Stimulated activated CD4-positive, alpha-beta T cell treated with anti-CD3 and anti-CD28 coated beads, Interleukin-15, amount 100 ng/mL, for 1 hour (primary cell): Measurements from ENCODE around the gene TTC19.
"Not testable (repeated sequence)": the region's sequence is repeated elsewhere in the genome, so short reads cannot be mapped to it uniquely, and the experiment has no call there.

Experiments used
- DNase-seq, 2 donors: peaks; one replicate each; pipeline ENCODE4 v3.0.0-alpha.2; 2020; ENCODE audit warnings: low read depth in 1 of 2, low spot score in 1 of 2

TTC19 gene

GRCh38 chr17:16027708-16028584, 28.3 kb downstream of the TTC19 start:
- peak in 1 of 2 donors; percentile 24 for DNase-seq

GRCh38 chr17:16033729-16034349, 34.2 kb downstream of the TTC19 start:
- DNase-seq, result no peak

- DNase-seq, result no peak
Observed at GRCh38 chr17:16036261-16036660, 36.6 kb downstream of the TTC19 start.

- DNase-seq, result no peak
Observed at GRCh38 chr17:16037636-16038035, 38.0 kb downstream of the TTC19 start.

DNA sequence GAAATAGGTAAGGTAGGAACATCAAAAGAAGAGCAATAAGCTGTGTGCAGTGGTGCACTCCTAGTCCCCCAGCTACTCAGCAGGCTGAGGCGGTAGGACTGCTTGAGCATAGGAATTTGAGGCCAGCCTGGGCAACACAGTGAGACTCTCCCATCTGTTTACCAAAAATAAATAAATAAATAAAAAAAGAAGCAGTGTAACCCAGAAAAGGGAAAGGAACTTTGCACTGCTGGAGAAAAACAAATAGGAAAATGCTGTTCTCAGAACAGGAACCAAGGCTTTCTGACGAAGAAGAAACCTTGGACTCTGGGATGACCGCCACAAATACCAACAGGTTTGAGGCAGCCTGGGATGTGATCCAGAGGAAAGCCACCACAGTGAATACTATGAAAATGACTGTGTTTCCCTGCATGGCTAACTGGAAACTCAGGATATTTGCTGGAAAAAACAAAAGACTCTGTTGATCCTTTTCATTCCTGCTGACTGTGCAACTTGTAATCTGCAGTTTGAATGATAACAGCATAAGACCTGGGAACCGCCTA, 41.2 kb downstream of the TTC19 start:
- no peak for DNase-seq

DNA sequence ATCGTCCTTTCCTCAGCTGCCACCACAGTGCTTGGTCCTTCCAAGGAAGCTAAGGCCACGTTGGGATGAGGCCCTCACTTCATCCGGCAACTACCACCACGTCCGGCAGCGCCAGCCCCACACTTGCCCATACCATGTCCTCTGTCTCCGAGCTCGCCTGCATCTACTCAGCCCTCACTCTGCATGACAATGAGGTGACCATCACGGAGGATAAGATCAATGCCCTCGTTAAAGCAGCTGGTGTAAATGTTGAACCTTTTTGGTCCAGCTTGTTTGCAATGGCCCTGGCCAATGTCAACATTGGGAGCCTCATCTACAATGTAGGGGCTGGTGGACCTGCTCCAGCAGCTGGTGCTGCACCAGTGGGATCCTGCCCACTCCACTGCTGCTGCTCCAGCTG, 44.9 kb downstream of the TTC19 start:
- DNase-seq, result no peak

- DNase-seq, result no peak
Observed at GRCh38 chr17:16046966-16047365, 47.3 kb downstream of the TTC19 start.

GRCh38 chr17:16048811-16049449, 49.3 kb downstream of the TTC19 start:
- DNase-seq, result no peak

DNA sequence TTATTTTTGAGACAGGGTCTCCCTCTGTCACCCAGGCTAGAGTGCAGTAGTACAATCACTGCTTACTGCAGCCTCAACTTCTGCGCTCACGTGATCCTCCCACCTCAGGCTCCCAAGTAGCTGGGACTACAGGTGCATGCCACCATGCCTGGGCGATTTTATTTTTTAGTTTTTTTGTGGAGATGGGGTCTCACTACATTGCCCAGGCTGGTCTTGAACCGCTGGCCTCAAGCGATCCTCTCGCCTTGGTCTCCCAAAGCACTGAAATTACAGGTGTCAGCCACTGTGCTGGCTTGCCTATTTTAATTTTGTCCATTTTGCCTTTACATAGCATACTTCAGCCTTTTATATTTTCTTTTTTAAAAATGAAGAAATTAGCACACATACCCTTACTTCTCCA, 51.2 kb downstream of the TTC19 start:
- DNase-seq, result no peak

DNA sequence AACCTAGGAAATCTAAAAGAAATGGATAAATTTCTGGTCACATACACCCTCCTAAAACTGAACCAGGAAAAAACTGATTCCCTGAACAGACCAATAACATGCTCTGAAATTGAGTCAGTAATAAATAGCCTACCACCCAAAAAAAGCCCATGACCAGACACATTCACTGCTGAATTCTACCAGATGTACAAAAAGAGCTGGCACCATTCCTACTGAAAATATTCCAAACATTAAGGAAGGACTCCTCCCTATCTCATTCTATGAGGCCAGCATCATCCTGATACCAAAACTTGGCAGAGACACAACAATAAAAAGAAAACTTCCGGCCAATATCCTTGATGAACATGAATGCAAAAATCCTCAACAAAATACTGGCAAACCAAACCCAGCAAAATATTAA, 52.9 kb downstream of the TTC19 start:
- no peak for DNase-seq

DNA sequence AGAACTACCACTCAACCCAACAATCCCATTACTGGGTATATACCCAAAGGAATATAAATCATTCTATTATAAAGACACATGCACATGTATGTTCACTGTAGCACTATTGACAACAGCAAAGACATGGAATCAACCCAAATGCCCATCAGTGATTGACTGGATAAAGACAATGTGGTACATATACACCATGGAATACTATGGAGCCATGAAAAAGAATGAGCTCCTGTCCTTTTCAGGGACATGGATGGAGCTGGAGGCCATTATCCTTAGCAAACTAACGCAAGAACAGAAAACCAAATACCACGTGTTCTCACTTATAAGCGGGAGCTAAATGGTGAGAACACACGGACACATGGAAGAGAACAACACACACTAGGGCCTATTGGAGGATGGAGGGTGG, 55.5 kb downstream of the TTC19 start:
- not testable (repeated sequence) for DNase-seq

DNA sequence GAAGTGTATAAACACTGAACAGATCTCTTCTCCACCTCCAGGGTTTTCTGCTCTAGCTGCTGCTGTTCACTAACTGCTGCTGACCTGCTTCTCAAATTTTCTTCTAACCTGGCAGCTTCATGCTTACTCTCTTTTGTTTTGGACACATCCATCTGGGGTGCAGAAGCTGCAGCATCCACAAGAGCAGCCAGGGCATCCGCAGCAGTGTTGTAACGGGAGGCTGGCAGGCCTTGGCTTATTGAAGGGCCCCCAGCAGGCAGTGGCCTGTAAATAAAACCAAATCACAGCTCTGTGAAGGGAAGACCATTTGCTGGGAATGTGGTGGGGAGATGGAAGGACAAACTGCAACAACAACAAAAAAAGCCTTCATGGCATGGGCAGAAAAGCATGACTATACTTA, 62.0 kb downstream of the TTC19 start:
- DNase-seq, result no peak

DNA sequence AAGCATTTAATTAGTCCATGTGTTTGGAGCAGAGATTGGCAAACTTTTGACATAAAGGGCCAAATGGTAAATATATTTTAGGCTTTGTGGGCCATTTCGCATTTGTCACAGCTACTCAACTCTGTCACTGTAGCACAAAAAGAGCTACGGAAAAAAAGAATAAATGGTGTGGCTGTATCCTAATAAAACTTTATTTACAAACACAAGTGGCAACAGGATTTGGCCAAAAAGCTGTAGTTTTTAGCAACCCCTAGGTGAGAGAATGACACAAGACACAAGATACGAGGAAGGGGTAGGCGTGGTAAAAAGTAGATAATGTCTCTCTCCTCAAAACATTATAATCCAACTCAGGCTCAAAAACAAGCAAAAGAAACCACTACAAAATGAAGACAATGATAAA, 66.5 kb downstream of the TTC19 start:
- no peak for DNase-seq

GRCh38 chr17:16068323-16068722, 68.7 kb downstream of the TTC19 start:
- DNase-seq, result no peak

- DNase-seq, result no peak
Observed at GRCh38 chr17:16072031-16072430, 72.4 kb downstream of the TTC19 start.

DNA sequence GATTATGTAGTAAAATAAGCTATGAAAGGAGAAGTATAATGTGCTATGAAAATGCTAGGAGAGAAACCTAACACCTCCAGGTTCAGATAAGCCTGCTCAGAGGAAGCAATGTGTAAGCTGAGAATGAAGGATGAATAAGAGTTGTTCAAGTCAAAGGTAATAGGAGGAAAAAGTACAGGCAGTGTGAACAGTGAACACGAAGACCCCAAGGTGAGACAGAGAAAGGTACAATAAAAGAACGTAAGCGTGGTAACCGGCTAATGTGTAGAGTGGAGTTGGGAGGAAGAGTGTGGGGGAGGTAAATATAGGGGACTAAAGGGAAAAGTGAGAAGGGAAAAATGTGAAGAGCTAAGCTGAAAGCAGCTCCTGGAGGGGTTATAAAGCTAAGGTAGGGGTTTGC, 74.2 kb downstream of the TTC19 start:
- DNase-seq, result no peak

GRCh38 chr17:16074423-16074822, 74.8 kb downstream of the TTC19 start:
- no peak for DNase-seq

- DNase-seq, result no peak
Observed at GRCh38 chr17:16075949-16076348, 76.3 kb downstream of the TTC19 start.
